Left ventricle myocardium inferior (tissue), 1 donor: ENCODE measurements around the gene ZNF562. TPM values are rescaled to one million over a fixed set of nuclear protein-coding genes. Genes with fewer than 3 reads are reported as not detected.

Source experiments
- DNase-seq: peaks from one replicate; pipeline ENCODE4 v3.0.0-alpha.2; 2020
- H3K27ac ChIP-seq: fragments of 200-600 bp; replicated peaks from 2 replicates; pipeline ENCODE4 v1.8.0; 2021
- H3K27me3 ChIP-seq: fragments of 200-600 bp; 2 replicates; pipeline ENCODE4 v1.8.0; 2021; ENCODE audit warnings: low read depth
- H3K36me3 ChIP-seq: fragments of 200-600 bp; 2 replicates; pipeline ENCODE4 v1.8.0; 2021
- H3K4me1 ChIP-seq: fragments of 200-600 bp; 2 replicates; pipeline ENCODE4 v1.8.0; 2021
- H3K4me3 ChIP-seq: fragments of 200-600 bp; 2 replicates; pipeline ENCODE4 v1.8.0; 2021; ENCODE audit warnings: mild to moderate bottlenecking, moderate library complexity
- H3K9me3 ChIP-seq: fragments of 200-600 bp; replicated peaks from 2 replicates; pipeline ENCODE4 v1.8.0; 2021
- intact Hi-C: fragments of 100-400 bp; cut with micrococcal nuclease; formaldehyde crosslinking; loops from one replicate; pipeline ENCODE4 v1.11.0; 2022
- total RNA-seq: library from RNA; stranded (reverse); fragmentation: NEBNext Ultra II Directional; extraction: Animal tissue kit (Norgen Biotek cat#: 25700); gene quantifications from one replicate; pipeline ENCODE4 v1.2.1, GENCODE V29; 2021
- TF ChIP-seq, protein P1 (sequence below): fragments of 200-600 bp; IDR thresholded peaks from 2 replicates; pipeline ENCODE4 v1.8.0; 2021; ENCODE audit warnings: antibody characterized with exemption, mild to moderate bottlenecking, borderline replicate concordance
- donor health status: DM: no; HTN: yes; CAD: no; lungs with severe emphysema.

Gene ZNF562
- total RNA-seq, 1 donor from 2014 or later: 19.5 TPM

DNA sequence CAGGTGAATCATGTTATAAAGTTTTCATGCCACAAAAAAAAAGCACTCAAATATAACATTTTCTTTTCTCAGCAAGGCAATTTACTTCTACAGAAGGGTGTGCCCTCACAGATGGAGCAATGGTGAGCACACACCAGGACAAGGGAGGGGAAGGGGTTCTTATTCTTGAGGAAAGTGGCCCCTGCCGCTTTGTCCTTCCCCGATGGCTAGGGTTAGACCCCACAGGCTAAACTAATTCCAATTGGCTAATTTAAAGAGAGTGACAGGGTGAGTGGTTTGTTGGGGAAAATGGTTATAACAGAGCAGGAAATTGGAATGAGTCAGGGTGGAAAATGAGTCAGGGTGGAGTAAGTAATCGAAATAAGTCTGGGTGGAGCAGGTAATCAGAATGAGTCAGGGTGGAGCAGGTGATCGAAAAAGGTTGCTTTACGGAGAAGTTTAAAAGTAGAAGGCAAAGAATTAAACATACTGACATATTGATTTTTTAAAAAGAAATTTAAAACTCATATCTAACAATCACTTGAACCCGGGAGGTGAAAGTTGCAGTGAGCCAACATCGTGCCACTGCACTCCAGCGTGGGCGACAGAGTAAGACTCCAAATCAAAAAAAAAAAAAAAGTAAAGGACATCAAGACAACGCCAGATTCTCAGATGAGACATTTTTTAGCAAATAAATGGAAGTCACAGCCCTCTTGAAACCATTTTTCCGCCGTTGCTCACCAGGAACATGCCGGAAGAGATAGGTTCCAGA, 813 bp downstream of the ZNF562 start:
- H3K27ac ChIP-seq: peak overlapping the region; percentile 98
- peaks cover 39% of the 10 kb centered on the region for H3K4me1 ChIP-seq
- H3K36me3 ChIP-seq: peaks cover 38% of the 10 kb centered on the region
- DNase-seq: no peak
- no peaks in the 10 kb centered on the region for H3K27me3 ChIP-seq
- intact Hi-C loops: no loop called here
- peaks cover 39% of the 10 kb centered on the region for H3K9me3 ChIP-seq
- peak overlapping the region; percentile 79 for H3K4me3 ChIP-seq
- TF ChIP-seq, protein P1, sequence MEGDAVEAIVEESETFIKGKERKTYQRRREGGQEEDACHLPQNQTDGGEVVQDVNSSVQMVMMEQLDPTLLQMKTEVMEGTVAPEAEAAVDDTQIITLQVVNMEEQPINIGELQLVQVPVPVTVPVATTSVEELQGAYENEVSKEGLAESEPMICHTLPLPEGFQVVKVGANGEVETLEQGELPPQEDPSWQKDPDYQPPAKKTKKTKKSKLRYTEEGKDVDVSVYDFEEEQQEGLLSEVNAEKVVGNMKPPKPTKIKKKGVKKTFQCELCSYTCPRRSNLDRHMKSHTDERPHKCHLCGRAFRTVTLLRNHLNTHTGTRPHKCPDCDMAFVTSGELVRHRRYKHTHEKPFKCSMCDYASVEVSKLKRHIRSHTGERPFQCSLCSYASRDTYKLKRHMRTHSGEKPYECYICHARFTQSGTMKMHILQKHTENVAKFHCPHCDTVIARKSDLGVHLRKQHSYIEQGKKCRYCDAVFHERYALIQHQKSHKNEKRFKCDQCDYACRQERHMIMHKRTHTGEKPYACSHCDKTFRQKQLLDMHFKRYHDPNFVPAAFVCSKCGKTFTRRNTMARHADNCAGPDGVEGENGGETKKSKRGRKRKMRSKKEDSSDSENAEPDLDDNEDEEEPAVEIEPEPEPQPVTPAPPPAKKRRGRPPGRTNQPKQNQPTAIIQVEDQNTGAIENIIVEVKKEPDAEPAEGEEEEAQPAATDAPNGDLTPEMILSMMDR: no peak

DNA sequence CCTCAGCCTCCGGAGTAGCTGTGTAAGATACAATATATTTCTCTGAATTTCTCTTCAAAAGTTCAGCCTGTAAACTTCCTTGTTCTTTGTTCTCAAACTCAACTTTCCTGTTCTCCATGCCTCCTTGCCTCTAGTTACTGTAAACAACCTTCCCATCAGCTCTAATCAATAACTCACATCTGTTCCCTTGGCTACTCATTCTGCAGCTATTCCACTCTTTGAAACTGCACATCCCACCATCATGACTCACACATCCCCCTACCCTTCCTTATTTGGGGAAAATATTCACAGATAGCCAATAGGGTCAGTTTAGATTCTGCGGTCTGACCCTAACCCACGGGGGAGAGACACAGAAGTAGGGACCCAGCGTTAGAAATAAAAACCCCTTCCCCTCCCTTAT, 2.0 kb downstream of the ZNF562 start:
- no peak overlapping the region for H3K4me3 ChIP-seq
- DNase-seq: no peak
- intact Hi-C loops: no loop called here
- H3K9me3 ChIP-seq: peaks cover 51% of the 10 kb centered on the region
- no peaks in the 10 kb centered on the region for H3K27me3 ChIP-seq
- no peak overlapping the region for H3K27ac ChIP-seq
- TF ChIP-seq, protein P1: no peak
- H3K4me1 ChIP-seq: peaks cover 39% of the 10 kb centered on the region
- peaks cover 48% of the 10 kb centered on the region for H3K36me3 ChIP-seq

DNA sequence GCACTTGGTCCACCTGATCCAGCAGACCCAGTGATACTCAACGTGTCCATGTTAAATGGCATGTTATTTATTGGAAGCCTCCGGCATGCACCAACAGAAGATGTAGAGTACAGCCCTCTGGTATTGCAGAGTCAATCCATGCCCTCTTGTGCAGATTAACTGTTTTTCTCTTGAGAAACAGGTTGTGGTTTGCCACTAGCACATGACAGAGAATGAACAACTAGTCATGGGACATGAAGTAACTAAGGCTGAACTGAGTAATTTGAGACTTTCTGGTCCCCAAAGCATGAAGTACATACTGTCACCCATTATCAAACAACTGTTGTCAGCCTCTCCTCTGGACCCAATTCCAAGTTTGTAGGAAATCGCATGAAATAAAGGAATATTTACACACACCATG, 3.2 kb downstream of the ZNF562 start:
- no peak overlapping the region for H3K4me3 ChIP-seq
- H3K4me1 ChIP-seq: peaks cover 39% of the 10 kb centered on the region
- no peaks in the 10 kb centered on the region for H3K27me3 ChIP-seq
- peaks cover 52% of the 10 kb centered on the region for H3K36me3 ChIP-seq
- DNase-seq: no peak
- intact Hi-C loops: no loop called here
- no peak overlapping the region for H3K27ac ChIP-seq
- TF ChIP-seq, protein P1: no peak
- H3K9me3 ChIP-seq: peaks cover 64% of the 10 kb centered on the region

DNA sequence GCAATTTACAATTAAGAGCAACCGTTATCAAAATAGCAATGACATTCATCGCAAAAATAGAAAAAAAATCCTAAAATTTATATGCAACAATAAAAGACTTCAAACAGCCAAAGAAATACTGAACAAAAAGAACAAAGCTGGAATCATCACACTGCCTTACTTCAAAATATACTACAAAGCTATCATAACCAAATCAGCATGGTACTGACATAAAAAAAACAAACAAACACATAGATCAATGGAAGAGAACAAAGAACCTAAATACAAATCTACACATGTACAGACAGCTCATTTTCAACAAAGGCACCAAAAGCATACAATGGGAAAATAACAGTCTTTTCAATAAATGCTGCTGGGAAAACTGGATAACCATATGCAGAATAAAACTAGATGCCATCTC, 6.4 kb downstream of the ZNF562 start:
- Histone ChIP-seq H3K27ac (no peak overlapping the region), H3K9me3 (peaks cover 62% of the 10 kb centered on the region), H3K36me3 (peaks cover 47% of the 10 kb centered on the region), H3K4me3 (no peak overlapping the region), H3K4me1 (peaks cover 20% of the 10 kb centered on the region), H3K27me3 (no peaks in the 10 kb centered on the region)
- intact Hi-C loops: no loop called here
- no peak for DNase-seq
- TF ChIP-seq, protein P1: no peak

DNA sequence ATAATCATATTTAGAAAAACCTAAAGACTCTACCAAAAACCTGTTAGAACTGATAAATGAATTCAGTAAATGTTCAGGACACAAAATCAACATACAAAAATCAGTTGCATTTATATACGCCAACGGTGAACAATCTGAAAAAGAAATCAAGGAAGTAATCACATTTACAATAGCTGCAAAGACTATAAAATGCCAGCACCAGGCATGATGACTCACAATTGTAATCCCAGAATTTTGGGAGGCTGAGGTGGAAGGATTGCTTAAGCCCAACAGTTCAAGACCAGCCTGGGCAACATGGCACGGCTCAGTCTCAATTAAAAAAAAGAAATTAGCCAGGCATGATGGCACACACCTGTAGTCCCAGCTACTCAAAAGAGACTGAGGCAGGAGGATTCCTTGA, 7.0 kb downstream of the ZNF562 start:
- no peak for DNase-seq
- H3K4me1 ChIP-seq: peaks cover 15% of the 10 kb centered on the region
- TF ChIP-seq, protein P1: no peak
- peaks cover 43% of the 10 kb centered on the region for H3K36me3 ChIP-seq
- H3K9me3 ChIP-seq: peaks cover 56% of the 10 kb centered on the region
- intact Hi-C loops: no loop called here
- H3K4me3 ChIP-seq: no peak overlapping the region
- H3K27ac ChIP-seq: no peak overlapping the region
- no peaks in the 10 kb centered on the region for H3K27me3 ChIP-seq
